ENCODE results near the gene LARP4B. TPM values are rescaled to one million over a fixed set of nuclear protein-coding genes. Genes with fewer than 3 reads are reported as not detected.

The LARP4B gene
- total RNA-seq, 1 donor from 2014 or later, result 33.1 TPM

GRCh38 chr10:855671-856070 is 75.8 kb downstream of the LARP4B start:
- peaks cover 83% of the 10 kb centered on the region for H3K79me2 ChIP-seq (ENCODE audit: low read depth)
- H3K9ac ChIP-seq, result no peak overlapping the region
- H3F3A ChIP-seq (ENCODE audit: low read depth), result no peaks in the 10 kb centered on the region
- H3K27me3 Mint-ChIP-seq (ENCODE audit: insufficient read depth, low read depth), result no peaks in the 10 kb centered on the region
- H3K4me1 Mint-ChIP-seq, result peaks cover 6% of the 10 kb centered on the region
- peaks cover 4% of the 10 kb centered on the region for H3K9me3 ChIP-seq (ENCODE audit: low read depth)
- no peak overlapping the region for H3K27ac Mint-ChIP-seq
- H4K20me1 ChIP-seq (ENCODE audit: low read depth), result peaks cover 21% of the 10 kb centered on the region
- peaks cover 16% of the 10 kb centered on the region for H3K36me3 ChIP-seq
- no peak overlapping the region for H3K4me3 Mint-ChIP-seq
- H3K36me3 Mint-ChIP-seq, result peaks cover 57% of the 10 kb centered on the region
- peaks cover 15% of the 10 kb centered on the region for H3K9me3 Mint-ChIP-seq
- no peak overlapping the region for H3K27ac ChIP-seq
- no peak overlapping the region for H3K4me3 ChIP-seq
- no peak for DNase-seq (ENCODE audit: low spot score)
- no peak overlapping the region for H3K4me2 ChIP-seq
- peaks cover 19% of the 10 kb centered on the region for H3K4me1 ChIP-seq
- H3K27me3 ChIP-seq, result no peaks in the 10 kb centered on the region
- TF ChIP-seq EZH2phosphoT487 (IDR thresholded peaks at IDR 0.05), result no peak
- no peak for TF ChIP-seq CTCF (IDR thresholded peaks at IDR 0.05)
- no peak for TF ChIP-seq EZH2 (IDR thresholded peaks at IDR 0.05)
- H2AFZ ChIP-seq (replicated peaks), result no peak overlapping the region

- Mint-ChIP-seq H3K36me3 (peaks cover 59% of the 10 kb centered on the region), H3K27ac (no peak overlapping the region), H3K9me3 (peaks cover 21% of the 10 kb centered on the region), H3K27me3 (ENCODE audit: insufficient read depth, low read depth) (no peaks in the 10 kb centered on the region), H3K4me1 (peaks cover 6% of the 10 kb centered on the region), H3K4me3 (no peak overlapping the region)
- Histone ChIP-seq H3K4me2 (no peak overlapping the region), H3K27ac (no peak overlapping the region), H2AFZ (replicated peaks) (no peak overlapping the region), H3K4me3 (no peak overlapping the region), H3K4me1 (peaks cover 19% of the 10 kb centered on the region), H4K20me1 (ENCODE audit: low read depth) (peaks cover 21% of the 10 kb centered on the region), H3K9me3 (ENCODE audit: low read depth) (peaks cover 7% of the 10 kb centered on the region), H3K36me3 (peaks cover 14% of the 10 kb centered on the region), H3K27me3 (no peaks in the 10 kb centered on the region), H3K79me2 (ENCODE audit: low read depth) (peaks cover 86% of the 10 kb centered on the region), H3K9ac (no peak overlapping the region), H3F3A (ENCODE audit: low read depth) (no peaks in the 10 kb centered on the region)
- DNase-seq (ENCODE audit: low spot score), result no peak
- TF ChIP-seq EZH2phosphoT487 (IDR thresholded peaks at IDR 0.05), result no peak
- no peak for TF ChIP-seq EZH2 (IDR thresholded peaks at IDR 0.05)
- no peak for TF ChIP-seq CTCF (IDR thresholded peaks at IDR 0.05)
Observed at GRCh38 chr10:855079-855478, 76.4 kb downstream of the LARP4B start.

- no peak overlapping the region for H3K27ac ChIP-seq
- peaks cover 85% of the 10 kb centered on the region for H3K79me2 ChIP-seq (ENCODE audit: low read depth)
- Mint-ChIP-seq H3K9me3 (peaks cover 24% of the 10 kb centered on the region), H3K4me3 (no peak overlapping the region), H3K27me3 (ENCODE audit: insufficient read depth, low read depth) (no peaks in the 10 kb centered on the region), H3K36me3 (peaks cover 58% of the 10 kb centered on the region), H3K27ac (no peak overlapping the region), H3K4me1 (peaks cover 4% of the 10 kb centered on the region)
- peaks cover 7% of the 10 kb centered on the region for H3K9me3 ChIP-seq (ENCODE audit: low read depth)
- H3K4me2 ChIP-seq, result no peak overlapping the region
- H3K4me3 ChIP-seq, result no peak overlapping the region
- peaks cover 21% of the 10 kb centered on the region for H4K20me1 ChIP-seq (ENCODE audit: low read depth)
- DNase-seq (ENCODE audit: low spot score), result no peak
- H3K27me3 ChIP-seq, result no peaks in the 10 kb centered on the region
- no peak overlapping the region for H3K9ac ChIP-seq
- H3F3A ChIP-seq (ENCODE audit: low read depth), result no peaks in the 10 kb centered on the region
- H3K4me1 ChIP-seq, result peaks cover 13% of the 10 kb centered on the region
- no peak for TF ChIP-seq EZH2phosphoT487 (IDR thresholded peaks at IDR 0.05)
- no peak for TF ChIP-seq CTCF (IDR thresholded peaks at IDR 0.05)
- TF ChIP-seq EZH2 (IDR thresholded peaks at IDR 0.05), result no peak
- H2AFZ ChIP-seq (replicated peaks), result no peak overlapping the region
- peaks cover 7% of the 10 kb centered on the region for H3K36me3 ChIP-seq
Observed at GRCh38 chr10:853017-853416, 78.5 kb downstream of the LARP4B start.

Measured in neural progenitor cell (in vitro differentiated cells).